ENCODE measurements around the gene ACBD3.

The ACBD3 gene

GRCh38 chr1:226222686-226223085, 36.1 kb upstream of the ACBD3 start:
- no peak for TF ChIP-seq TSHZ2 (CRISPR knock-in tag; IDR thresholded peaks at IDR 0.05)
- TF ChIP-seq ZNF70 (CRISPR knock-in tag; IDR thresholded peaks at IDR 0.05) = no peak
- TF ChIP-seq GLIS3 (CRISPR knock-in tag; IDR thresholded peaks at IDR 0.05) = no peak
- TF ChIP-seq ZFP3 (CRISPR knock-in tag; IDR thresholded peaks at IDR 0.05) = no peak
- TF ChIP-seq CSRNP3 (CRISPR knock-in tag; IDR thresholded peaks at IDR 0.05) = no peak
- TF ChIP-seq SNAI2 (CRISPR knock-in tag; IDR thresholded peaks at IDR 0.05) = no peak
- TF ChIP-seq ZNF565 (CRISPR knock-in tag; conservative IDR thresholded peaks at IDR 0.05; ENCODE audit: low read depth) = no peak
- TF ChIP-seq ISL1 (CRISPR knock-in tag; IDR thresholded peaks at IDR 0.05) = no peak
- no peak for TF ChIP-seq ZNF8 (CRISPR knock-in tag; IDR thresholded peaks at IDR 0.05)
- TF ChIP-seq ARNTL (CRISPR knock-in tag; IDR thresholded peaks at IDR 0.05; ENCODE audit: borderline replicate concordance, low read depth) = no peak
- no peak for TF ChIP-seq CREB5 (CRISPR knock-in tag; IDR thresholded peaks at IDR 0.05; ENCODE audit: low read depth)
- no peak for TF ChIP-seq PATZ1 (CRISPR knock-in tag; IDR thresholded peaks at IDR 0.05; ENCODE audit: borderline replicate concordance)
- no peak for TF ChIP-seq ZFP30 (CRISPR knock-in tag; IDR thresholded peaks at IDR 0.05)
- no peak for TF ChIP-seq ZC3H10 (CRISPR knock-in tag; IDR thresholded peaks at IDR 0.05)
- no peak for TF ChIP-seq OSR1 (CRISPR knock-in tag; IDR thresholded peaks at IDR 0.05)
- no peak for TF ChIP-seq CSDC2 (CRISPR knock-in tag; IDR thresholded peaks at IDR 0.05)
- ATAC-seq = no peak

GRCh38 chr1:226220473-226221189, 34.1 kb upstream of the ACBD3 start:
- no peak for ATAC-seq
- TF ChIP-seq SNAI2 (CRISPR knock-in tag; IDR thresholded peaks at IDR 0.05) = no peak
- no peak for TF ChIP-seq CREB5 (CRISPR knock-in tag; IDR thresholded peaks at IDR 0.05; ENCODE audit: low read depth)
- TF ChIP-seq POU6F1 (CRISPR knock-in tag; IDR thresholded peaks at IDR 0.05; ENCODE audit: borderline replicate concordance, low read depth) = no peak
- TF ChIP-seq ZC3H10 (CRISPR knock-in tag; IDR thresholded peaks at IDR 0.05) = no peak
- TF ChIP-seq PATZ1 (CRISPR knock-in tag; IDR thresholded peaks at IDR 0.05; ENCODE audit: borderline replicate concordance) = no peak
- TF ChIP-seq TCF4 (CRISPR knock-in tag; IDR thresholded peaks at IDR 0.05; ENCODE audit: borderline replicate concordance) = no peak
- no peak for TF ChIP-seq ISL1 (CRISPR knock-in tag; IDR thresholded peaks at IDR 0.05)
